ENCODE data around the gene BASP1. TPM values are rescaled to one million over a fixed set of nuclear protein-coding genes. Genes with fewer than 3 reads are reported as not detected.

Gene BASP1
- total and polyA plus RNA-seq, 8 donors, result 0.23 to 8.3 (median 1.8) TPM

DNA sequence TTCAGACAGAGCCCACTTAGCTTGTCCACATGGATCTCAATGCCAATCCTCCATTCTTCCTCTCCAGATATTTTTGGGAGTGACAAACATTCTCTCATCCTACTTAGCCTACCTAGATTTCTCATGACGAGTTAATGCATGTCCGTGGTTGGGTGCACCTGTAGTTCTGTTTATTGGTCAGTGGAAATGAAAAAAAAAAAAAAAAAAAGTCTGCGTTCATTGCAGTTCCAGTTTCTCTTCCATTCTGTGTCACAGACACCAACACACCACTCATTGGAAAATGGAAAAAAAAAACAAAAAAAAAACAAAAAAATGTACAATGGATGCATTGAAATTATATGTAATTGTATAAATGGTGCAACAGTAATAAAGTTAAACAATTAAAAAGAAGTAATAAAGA, 59.0 kb downstream of the BASP1 start:
- TF ChIP-seq, protein P1, sequence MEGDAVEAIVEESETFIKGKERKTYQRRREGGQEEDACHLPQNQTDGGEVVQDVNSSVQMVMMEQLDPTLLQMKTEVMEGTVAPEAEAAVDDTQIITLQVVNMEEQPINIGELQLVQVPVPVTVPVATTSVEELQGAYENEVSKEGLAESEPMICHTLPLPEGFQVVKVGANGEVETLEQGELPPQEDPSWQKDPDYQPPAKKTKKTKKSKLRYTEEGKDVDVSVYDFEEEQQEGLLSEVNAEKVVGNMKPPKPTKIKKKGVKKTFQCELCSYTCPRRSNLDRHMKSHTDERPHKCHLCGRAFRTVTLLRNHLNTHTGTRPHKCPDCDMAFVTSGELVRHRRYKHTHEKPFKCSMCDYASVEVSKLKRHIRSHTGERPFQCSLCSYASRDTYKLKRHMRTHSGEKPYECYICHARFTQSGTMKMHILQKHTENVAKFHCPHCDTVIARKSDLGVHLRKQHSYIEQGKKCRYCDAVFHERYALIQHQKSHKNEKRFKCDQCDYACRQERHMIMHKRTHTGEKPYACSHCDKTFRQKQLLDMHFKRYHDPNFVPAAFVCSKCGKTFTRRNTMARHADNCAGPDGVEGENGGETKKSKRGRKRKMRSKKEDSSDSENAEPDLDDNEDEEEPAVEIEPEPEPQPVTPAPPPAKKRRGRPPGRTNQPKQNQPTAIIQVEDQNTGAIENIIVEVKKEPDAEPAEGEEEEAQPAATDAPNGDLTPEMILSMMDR (IDR thresholded peaks at IDR 0.05), result no peak
- ATAC-seq (no peak), DNase-seq (no peak), FAIRE-seq (no peak)
- H3K4me1 ChIP-seq, result no peaks in the 10 kb centered on the region
- intact Hi-C loops (cut with DNase I), result no loop called here
- no peaks in the 10 kb centered on the region for H3K27me3 ChIP-seq
- no peak overlapping the region for H3K27ac ChIP-seq
- H3K36me3 ChIP-seq, result no peaks in the 10 kb centered on the region
- no peak overlapping the region for H3K4me3 ChIP-seq
- WGBS, 2 donors, result 64 to 85% methylated on average over 3 of the region's 3 CpGs
- no peaks in the 10 kb centered on the region for H3K9me3 ChIP-seq

DNA sequence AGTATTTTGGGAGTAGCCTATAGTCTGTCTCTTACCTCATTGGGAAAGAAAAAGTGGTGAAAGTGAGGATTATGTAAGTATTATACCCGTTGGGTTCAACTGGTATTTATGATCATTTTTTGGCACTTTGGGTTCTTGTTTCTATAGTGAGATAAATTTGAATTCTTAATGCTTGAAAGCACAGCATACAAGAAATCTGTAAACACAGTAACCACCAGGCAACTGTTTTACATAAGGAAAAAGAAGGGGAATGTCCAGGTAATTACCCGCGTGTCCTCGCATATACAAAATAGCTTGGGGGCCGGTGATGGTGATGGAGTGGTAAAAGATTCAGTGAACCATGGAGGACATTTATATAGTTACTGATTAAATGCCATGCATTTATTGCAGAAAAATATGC, 60.5 kb downstream of the BASP1 start:
- TF ChIP-seq, protein P1 (IDR thresholded peaks at IDR 0.05), result no peak
- H3K36me3 ChIP-seq, result no peaks in the 10 kb centered on the region
- intact Hi-C loops (cut with DNase I), result no loop called here
- no peaks in the 10 kb centered on the region for H3K4me1 ChIP-seq
- 86 to 87% methylated on average over 5 of the region's 5 CpGs for WGBS, 2 donors
- FAIRE-seq, result no peak
- no peak overlapping the region for H3K4me3 ChIP-seq
- no peak for ATAC-seq
- no peaks in the 10 kb centered on the region for H3K9me3 ChIP-seq
- no peak for DNase-seq
- no peaks in the 10 kb centered on the region for H3K27me3 ChIP-seq
- no peak overlapping the region for H3K27ac ChIP-seq

DNA sequence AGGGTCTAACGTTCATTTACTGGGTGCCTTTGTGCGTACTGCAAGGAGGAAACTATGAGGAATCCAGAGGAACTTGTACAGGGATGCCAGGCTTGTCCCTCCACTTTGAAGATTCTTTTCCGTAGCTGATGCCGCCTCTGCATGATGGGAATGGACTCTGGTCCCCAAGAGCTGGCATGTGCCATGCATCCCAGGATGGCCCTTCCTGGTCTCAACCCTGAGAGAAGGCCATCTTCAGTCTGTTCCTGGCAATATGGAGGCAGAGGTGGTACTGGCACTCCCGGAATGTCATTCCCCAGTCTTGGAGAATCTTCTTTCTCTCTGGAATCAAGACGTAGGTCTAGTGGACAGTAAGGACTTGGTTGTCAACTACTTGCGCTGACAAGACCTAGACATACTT, 61.5 kb downstream of the BASP1 start:
- Histone ChIP-seq H3K27me3 (no peaks in the 10 kb centered on the region), H3K9me3 (no peaks in the 10 kb centered on the region), H3K4me1 (no peaks in the 10 kb centered on the region), H3K4me3 (no peak overlapping the region), H3K36me3 (no peaks in the 10 kb centered on the region), H3K27ac (no peak overlapping the region)
- TF ChIP-seq, protein P1 (IDR thresholded peaks at IDR 0.05), result no peak
- DNase-seq, result no peak
- FAIRE-seq, result no peak
- intact Hi-C loops (cut with DNase I), result no loop called here
- ATAC-seq, result no peak
- 72 to 83% methylated on average over 7 of the region's 7 CpGs for WGBS, 2 donors

DNA sequence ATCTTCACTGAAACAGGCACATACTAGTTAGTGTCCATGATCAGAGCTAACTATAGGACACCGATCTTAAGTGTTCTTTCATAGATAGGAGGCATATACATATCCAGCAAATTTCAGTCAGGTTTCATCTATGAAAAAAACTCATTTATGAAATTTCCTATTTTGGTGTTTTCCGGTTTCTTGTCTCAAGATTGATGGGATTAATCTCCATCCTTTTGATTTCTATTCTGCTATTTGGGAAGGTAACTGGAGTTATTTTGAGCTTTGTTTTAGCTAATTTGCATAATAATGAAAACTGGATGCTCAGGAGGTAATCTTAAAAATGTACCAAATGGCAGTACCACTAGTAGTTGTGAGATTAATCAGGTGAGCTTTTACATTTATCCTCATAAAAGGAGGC, 62.1 kb downstream of the BASP1 start:
- ATAC-seq (no peak), DNase-seq (no peak), FAIRE-seq (no peak)
- Histone ChIP-seq H3K4me1 (no peaks in the 10 kb centered on the region), H3K4me3 (no peak overlapping the region), H3K9me3 (no peaks in the 10 kb centered on the region), H3K27ac (no peak overlapping the region), H3K36me3 (no peaks in the 10 kb centered on the region), H3K27me3 (no peaks in the 10 kb centered on the region)
- TF ChIP-seq, protein P1 (IDR thresholded peaks at IDR 0.05), result no peak
- 70 to 82% methylated on average over 2 of the region's 2 CpGs for WGBS, 2 donors
- intact Hi-C loops (cut with DNase I), result no loop called here

DNA sequence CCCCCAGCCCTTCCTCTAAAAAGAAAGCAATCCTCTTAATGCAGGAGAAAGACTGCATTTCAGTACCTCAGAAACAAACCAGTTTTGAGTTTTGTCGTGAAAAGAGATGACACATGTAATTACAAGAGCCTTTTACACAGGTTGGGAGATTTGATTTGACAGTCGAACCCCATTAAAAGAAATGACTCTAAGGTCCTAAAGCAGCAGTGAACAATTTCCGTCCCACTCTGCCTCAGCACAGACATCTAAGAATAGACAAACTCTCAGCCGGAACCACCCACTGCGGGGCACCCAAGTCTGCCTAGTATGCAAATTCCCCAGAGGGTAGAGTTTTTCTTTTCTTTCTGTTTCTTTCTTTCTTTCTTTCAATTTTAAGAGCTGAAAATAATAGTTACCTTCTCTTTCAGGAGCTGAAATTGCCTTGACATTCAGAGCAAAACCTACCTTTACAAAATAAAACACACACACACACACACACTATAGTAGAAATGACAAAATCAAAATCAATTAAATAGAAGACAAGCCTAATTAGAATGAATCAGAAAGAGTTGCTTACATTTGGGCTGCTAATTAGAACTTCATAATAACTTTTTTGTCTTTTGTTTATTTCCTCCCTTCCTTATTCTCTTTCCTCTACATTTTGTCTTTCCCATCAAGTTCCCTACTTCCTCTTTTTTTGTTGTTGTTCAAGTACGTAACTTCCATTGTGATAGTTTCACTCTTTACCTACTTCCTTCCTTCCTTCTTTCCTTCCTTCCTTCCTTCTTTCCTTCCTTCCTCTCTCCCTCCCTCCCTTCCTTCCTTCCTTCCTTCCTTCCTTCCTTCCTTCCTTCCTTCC, 65.1 kb downstream of the BASP1 start:
- 61 to 66% methylated on average over 6 of the region's 6 CpGs for WGBS, 2 donors
- TF ChIP-seq, protein P1 (IDR thresholded peaks at IDR 0.05), result no peak
- H3K27me3 ChIP-seq, result no peaks in the 10 kb centered on the region
- no peak overlapping the region for H3K27ac ChIP-seq
- H3K4me1 ChIP-seq, result no peaks in the 10 kb centered on the region
- intact Hi-C loops (cut with DNase I), result no loop called here
- no peak overlapping the region for H3K4me3 ChIP-seq
- no peaks in the 10 kb centered on the region for H3K36me3 ChIP-seq
- H3K9me3 ChIP-seq, result no peaks in the 10 kb centered on the region
- FAIRE-seq (no peak), DNase-seq (no peak), ATAC-seq (no peak)
